ENCODE data around the gene HLCS.

- TF ChIP-seq CTCF (IDR thresholded peaks at IDR 0.05) (no peak), POLR2A (IDR thresholded peaks at IDR 0.05) (no peak)
These were observed 86.6 kb downstream of the HLCS start for GRCh38 chr21:36879827-36880226.

Data from body of pancreas (tissue), 4 donors.